BE2C (cell line): ENCODE data around the gene TENM4.
"Not testable (repeated sequence)": the region's sequence is repeated elsewhere in the genome, so short reads cannot be mapped to it uniquely, and the experiment has no call there.

ENCODE experiments used
- DNase-seq: peaks from one replicate; pipeline ENCODE4 v3.0.0-alpha.2; 2020
- H3K27me3 ChIP-seq: fragments of 250-450 bp; sonication (Bioruptor Pico); 2 replicates; pipeline ENCODE4 v1.5.1; 2020; ENCODE audit warnings: mild to moderate bottlenecking
- H3K36me3 ChIP-seq: fragments of 250-450 bp; sonication (Bioruptor Pico); 2 replicates; pipeline ENCODE4 v1.5.1; 2020; ENCODE audit warnings: mild to moderate bottlenecking
- H3K4me1 ChIP-seq: fragments of 250-450 bp; sonication (Bioruptor Pico); 2 replicates; pipeline ENCODE4 v1.5.1; 2020
- H3K4me3 ChIP-seq: 2 replicates; pipeline ENCODE4 v1.5.1; 2011; ENCODE audit warnings: low read depth, low read length
- H3K9me3 ChIP-seq: fragments of 250-450 bp; sonication (Bioruptor Pico); 2 replicates; pipeline ENCODE4 v1.5.1; 2020
- CTCF ChIP-seq: IDR thresholded peaks from 2 replicates; pipeline ENCODE4 v1.5.1; 2012; ENCODE audit warnings: mild to moderate bottlenecking, low read depth, low read length

The TENM4 gene

GRCh38 chr11:79192836-79193235, 248.0 kb downstream of the TENM4 start:
- no peak overlapping the region for H3K4me3 ChIP-seq
- H3K36me3 ChIP-seq: no peaks in the 10 kb centered on the region
- DNase-seq: no peak
- H3K4me1 ChIP-seq: no peaks in the 10 kb centered on the region
- no peak for TF ChIP-seq CTCF
- H3K27me3 ChIP-seq: no peaks in the 10 kb centered on the region
- H3K9me3 ChIP-seq: no peaks in the 10 kb centered on the region

GRCh38 chr11:79191716-79192115, 249.1 kb downstream of the TENM4 start:
- H3K27me3 ChIP-seq, H3K9me3 ChIP-seq, H3K4me3 ChIP-seq, DNase-seq, H3K4me1 ChIP-seq, H3K36me3 ChIP-seq: not testable (repeated sequence)

- not testable (repeated sequence) for H3K27me3 ChIP-seq, H3K9me3 ChIP-seq, DNase-seq, H3K4me3 ChIP-seq, H3K36me3 ChIP-seq, H3K4me1 ChIP-seq
Observed at GRCh38 chr11:79190553-79190952, 250.3 kb downstream of the TENM4 start.

- TF ChIP-seq CTCF: no peak
- Histone ChIP-seq H3K9me3 (no peaks in the 10 kb centered on the region), H3K4me3 (no peak overlapping the region), H3K36me3 (no peaks in the 10 kb centered on the region), H3K27me3 (no peaks in the 10 kb centered on the region), H3K4me1 (no peaks in the 10 kb centered on the region)
- no peak for DNase-seq
Observed at GRCh38 chr11:79189601-79190000, 251.2 kb downstream of the TENM4 start.

- DNase-seq: no peak
- no peaks in the 10 kb centered on the region for H3K27me3 ChIP-seq
- no peak for TF ChIP-seq CTCF
- no peaks in the 10 kb centered on the region for H3K36me3 ChIP-seq
- H3K9me3 ChIP-seq: no peaks in the 10 kb centered on the region
- no peaks in the 10 kb centered on the region for H3K4me1 ChIP-seq
- H3K4me3 ChIP-seq: no peak overlapping the region
Observed at GRCh38 chr11:79189055-79189454, 251.8 kb downstream of the TENM4 start.

GRCh38 chr11:79186669-79187068, 254.2 kb downstream of the TENM4 start:
- H3K4me3 ChIP-seq: no peak overlapping the region
- no peaks in the 10 kb centered on the region for H3K36me3 ChIP-seq
- no peaks in the 10 kb centered on the region for H3K27me3 ChIP-seq
- TF ChIP-seq CTCF: no peak
- DNase-seq: no peak
- H3K9me3 ChIP-seq: no peaks in the 10 kb centered on the region
- H3K4me1 ChIP-seq: no peaks in the 10 kb centered on the region

GRCh38 chr11:79185351-79185750, 255.5 kb downstream of the TENM4 start:
- Histone ChIP-seq H3K27me3 (no peaks in the 10 kb centered on the region), H3K4me3 (no peak overlapping the region), H3K36me3 (no peaks in the 10 kb centered on the region), H3K4me1 (no peaks in the 10 kb centered on the region), H3K9me3 (no peaks in the 10 kb centered on the region)
- no peak for TF ChIP-seq CTCF
- no peak for DNase-seq
